ENCODE measurements around the gene SLC5A10.

The SLC5A10 gene

GRCh38 chr17:18995220-18995619 lies 43.3 kb downstream of the SLC5A10 start:
- H3K4me1 ChIP-seq (ENCODE audit: control extremely low read depth in 1 of 4, control insufficient read depth in 4 of 4, insufficient read depth in 4 of 4, low read length in 3 of 4), result peaks cover 2 to 41% (median 37%) of the 10 kb centered on the region in 4 experiments
- 100% methylated on average over 1 of the region's 3 CpGs for WGBS (ENCODE audit: insufficient coverage)
- H3K36me3 ChIP-seq (ENCODE audit: control insufficient read depth in 4 of 4, insufficient read depth in 4 of 4, low read length in 3 of 4), result peaks cover 0 to 13% (median 5%) of the 10 kb centered on the region in 4 experiments
- H3K9me3 ChIP-seq (ENCODE audit: control extremely low read depth in 1 of 5, control insufficient read depth in 4 of 5, insufficient read depth in 2 of 5, low read depth in 1 of 5, low read length in 4 of 5), result peaks cover 0 to 16% (median 0%) of the 10 kb centered on the region in 5 experiments
- no peak for DNase-seq
- no peak overlapping the region for H3K27ac ChIP-seq (ENCODE audit: insufficient read depth in 1 of 2, low read depth in 1 of 2, low read length in 2 of 2, poor library complexity in 1 of 2, severe bottlenecking in 2 of 2)
- CTCF ChIA-PET, result interaction anchor here (1.2 to 2.4 kb wide), 2 partner anchors 13 to 34 kb away, joined by 3 to 11 read pairs; no protein-coding TSS in a partner anchor
- no peak overlapping the region for H3K4me3 ChIP-seq (ENCODE audit: control insufficient read depth in 1 of 7, extremely low read depth in 1 of 7, insufficient read depth in 4 of 7, low read depth in 2 of 7, low read length in 6 of 7)
- no peaks in the 10 kb centered on the region for H3K27me3 ChIP-seq (replicated peaks in 2 of 5; ENCODE audit: control insufficient read depth in 4 of 5, insufficient read depth in 5 of 5, low read length in 4 of 5)
- POLR2A ChIA-PET, result no interaction called here

DNA sequence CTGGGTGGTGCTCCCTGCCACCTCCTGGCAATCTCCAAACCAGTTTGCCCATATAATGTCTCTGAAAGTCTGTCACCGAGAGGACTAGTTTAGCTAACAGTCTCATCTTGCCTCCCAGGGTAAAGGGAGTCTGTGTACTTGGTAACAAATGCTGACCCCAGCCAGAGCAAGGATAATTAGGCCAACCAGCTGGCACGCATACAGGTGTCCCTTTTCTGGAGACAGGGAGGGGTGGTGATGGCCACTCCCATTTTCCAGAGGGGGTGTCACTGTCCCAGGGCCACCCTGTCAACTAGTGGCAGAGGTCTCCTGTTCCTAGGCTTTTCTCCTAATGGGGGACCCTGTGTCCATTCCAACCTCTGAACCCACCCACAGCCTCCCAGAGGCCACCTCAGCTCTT lies 44.5 kb downstream of the SLC5A10 start:
- ChIA-PET CTCF (interaction anchor here (0.6 to 7.0 kb wide), 3 partner anchors 9 to 34 kb away, joined by 3 to 29 read pairs (median 3); no protein-coding TSS in a partner anchor), POLR2A (no interaction called here)
- DNase-seq, result no peak
- Histone ChIP-seq H3K27me3 (replicated peaks in 2 of 5; ENCODE audit: control insufficient read depth in 4 of 5, insufficient read depth in 5 of 5, low read length in 4 of 5) (no peaks in the 10 kb centered on the region), H3K4me1 (ENCODE audit: control extremely low read depth in 1 of 4, control insufficient read depth in 4 of 4, insufficient read depth in 4 of 4, low read length in 3 of 4) (peaks cover 2 to 44% (median 41%) of the 10 kb centered on the region in 4 experiments), H3K9me3 (ENCODE audit: control extremely low read depth in 1 of 5, control insufficient read depth in 4 of 5, insufficient read depth in 2 of 5, low read depth in 1 of 5, low read length in 4 of 5) (peaks cover 0 to 16% (median 0%) of the 10 kb centered on the region in 5 experiments), H3K27ac (ENCODE audit: insufficient read depth in 1 of 2, low read depth in 1 of 2, low read length in 2 of 2, poor library complexity in 1 of 2, severe bottlenecking in 2 of 2) (no peak overlapping the region), H3K36me3 (ENCODE audit: control insufficient read depth in 4 of 4, insufficient read depth in 4 of 4, low read length in 3 of 4) (peaks cover 0 to 13% (median 6%) of the 10 kb centered on the region in 4 experiments), H3K4me3 (ENCODE audit: control insufficient read depth in 1 of 7, extremely low read depth in 1 of 7, insufficient read depth in 4 of 7, low read depth in 2 of 7, low read length in 6 of 7) (no peak overlapping the region)
- WGBS (ENCODE audit: insufficient coverage), result 100% methylated on average over 2 of the region's 2 CpGs

DNA sequence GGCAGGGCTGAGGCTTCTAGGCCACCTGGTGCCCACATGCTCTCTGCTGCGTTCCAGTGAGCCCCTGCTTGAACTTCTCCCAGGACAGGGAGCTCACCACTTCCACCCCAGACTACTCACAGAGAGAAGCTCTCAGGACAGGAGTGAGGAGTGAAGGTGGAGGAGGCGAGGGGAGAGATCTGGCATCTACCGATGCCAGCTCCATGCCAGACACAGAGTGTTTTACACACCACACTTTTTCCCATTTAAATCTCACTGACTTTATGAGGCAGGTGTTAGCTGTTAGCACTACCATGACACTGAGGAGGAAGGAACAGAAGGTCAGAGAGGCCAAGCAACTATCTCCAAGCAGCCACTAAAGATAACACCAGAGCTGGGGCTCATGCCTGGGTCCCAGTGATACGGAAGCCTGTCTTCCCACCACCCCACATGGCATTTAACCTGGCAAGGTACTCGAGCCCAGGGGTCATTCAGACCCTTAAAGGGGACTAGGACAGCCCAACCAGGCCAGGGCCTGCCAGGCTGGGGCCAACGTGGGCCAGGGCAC lies 45.8 kb downstream of the SLC5A10 start:
- 94% methylated on average over 4 of the region's 6 CpGs for WGBS (ENCODE audit: insufficient coverage)
- CTCF ChIA-PET, result interaction anchor here (1.7 to 7.0 kb wide), 3 partner anchors 8 to 36 kb away, joined by 4 to 29 read pairs (median 4); no protein-coding TSS in a partner anchor
- no peak for DNase-seq

DNA sequence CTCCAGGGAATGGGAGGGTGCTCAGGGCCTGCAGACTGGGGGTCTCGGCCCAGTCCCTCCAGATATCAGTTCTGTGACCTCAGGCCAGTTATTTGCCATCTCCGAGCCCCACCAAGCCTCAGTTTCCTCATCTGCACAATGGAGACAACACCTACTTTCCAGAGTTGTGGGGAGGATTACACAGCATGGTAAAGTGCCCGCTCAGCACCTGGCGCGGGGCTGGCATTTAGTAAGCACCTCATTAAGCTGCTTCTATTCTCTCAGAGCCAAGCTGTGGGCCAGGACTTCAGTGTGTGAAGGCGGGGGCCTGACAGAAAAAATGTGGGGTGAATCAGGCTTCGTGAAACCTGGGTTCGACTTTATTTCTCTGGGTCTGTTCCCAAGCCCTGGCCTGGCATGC lies 47.4 kb downstream of the SLC5A10 start:
- H3K27me3 ChIP-seq (replicated peaks in 2 of 5; ENCODE audit: control insufficient read depth in 4 of 5, insufficient read depth in 5 of 5, low read length in 4 of 5), result no peaks in the 10 kb centered on the region
- no peak overlapping the region for H3K4me3 ChIP-seq (ENCODE audit: control insufficient read depth in 1 of 7, extremely low read depth in 1 of 7, insufficient read depth in 4 of 7, low read depth in 2 of 7, low read length in 6 of 7)
- WGBS (ENCODE audit: insufficient coverage), result 95% methylated on average over 7 of the region's 8 CpGs
- POLR2A ChIA-PET, result no interaction called here
- H3K27ac ChIP-seq (ENCODE audit: insufficient read depth in 1 of 2, low read depth in 1 of 2, low read length in 2 of 2, poor library complexity in 1 of 2, severe bottlenecking in 2 of 2), result no peak overlapping the region
- peaks cover 0 to 17% (median 6%) of the 10 kb centered on the region in 4 experiments for H3K36me3 ChIP-seq (ENCODE audit: control insufficient read depth in 4 of 4, insufficient read depth in 4 of 4, low read length in 3 of 4)
- H3K4me1 ChIP-seq (ENCODE audit: control extremely low read depth in 1 of 4, control insufficient read depth in 4 of 4, insufficient read depth in 4 of 4, low read length in 3 of 4), result peaks cover 2 to 42% (median 38%) of the 10 kb centered on the region in 4 experiments
- DNase-seq, result no peak
- peaks cover 0 to 16% (median 0%) of the 10 kb centered on the region in 5 experiments for H3K9me3 ChIP-seq (ENCODE audit: control extremely low read depth in 1 of 5, control insufficient read depth in 4 of 5, insufficient read depth in 2 of 5, low read depth in 1 of 5, low read length in 4 of 5)
- CTCF ChIA-PET, result interaction anchor here (0.8 to 7.0 kb wide), 5 partner anchors 10 to 37 kb away, joined by 3 to 29 read pairs (median 4); no protein-coding TSS in a partner anchor

More for the DNA sequence above, 45.8 kb downstream of the SLC5A10 start:
- Histone ChIP-seq H3K4me1 (ENCODE audit: control extremely low read depth in 1 of 4, control insufficient read depth in 4 of 4, insufficient read depth in 4 of 4, low read length in 3 of 4) (peaks cover 2 to 44% (median 41%) of the 10 kb centered on the region in 4 experiments), H3K36me3 (ENCODE audit: control insufficient read depth in 4 of 4, insufficient read depth in 4 of 4, low read length in 3 of 4) (peaks cover 0 to 15% (median 6%) of the 10 kb centered on the region in 4 experiments), H3K27me3 (replicated peaks in 2 of 5; ENCODE audit: control insufficient read depth in 4 of 5, insufficient read depth in 5 of 5, low read length in 4 of 5) (no peaks in the 10 kb centered on the region), H3K4me3 (ENCODE audit: control insufficient read depth in 1 of 7, extremely low read depth in 1 of 7, insufficient read depth in 4 of 7, low read depth in 2 of 7, low read length in 6 of 7) (no peak overlapping the region), H3K9me3 (ENCODE audit: control extremely low read depth in 1 of 5, control insufficient read depth in 4 of 5, insufficient read depth in 2 of 5, low read depth in 1 of 5, low read length in 4 of 5) (peaks cover 0 to 16% (median 0%) of the 10 kb centered on the region in 5 experiments), H3K27ac (ENCODE audit: insufficient read depth in 1 of 2, low read depth in 1 of 2, low read length in 2 of 2, poor library complexity in 1 of 2, severe bottlenecking in 2 of 2) (no peak overlapping the region)
- POLR2A ChIA-PET, result no interaction called here

- Histone ChIP-seq H3K4me1 (ENCODE audit: control extremely low read depth in 1 of 4, control insufficient read depth in 4 of 4, insufficient read depth in 4 of 4, low read length in 3 of 4) (peaks cover 0 to 40% (median 35%) of the 10 kb centered on the region in 4 experiments), H3K4me3 (ENCODE audit: control insufficient read depth in 1 of 7, extremely low read depth in 1 of 7, insufficient read depth in 4 of 7, low read depth in 2 of 7, low read length in 6 of 7) (no peak overlapping the region), H3K27me3 (replicated peaks in 2 of 5; ENCODE audit: control insufficient read depth in 4 of 5, insufficient read depth in 5 of 5, low read length in 4 of 5) (no peaks in the 10 kb centered on the region), H3K9me3 (ENCODE audit: control extremely low read depth in 1 of 5, control insufficient read depth in 4 of 5, insufficient read depth in 2 of 5, low read depth in 1 of 5, low read length in 4 of 5) (peaks cover 0 to 14% (median 0%) of the 10 kb centered on the region in 5 experiments), H3K27ac (ENCODE audit: insufficient read depth in 1 of 2, low read depth in 1 of 2, low read length in 2 of 2, poor library complexity in 1 of 2, severe bottlenecking in 2 of 2) (no peak overlapping the region), H3K36me3 (ENCODE audit: control insufficient read depth in 4 of 4, insufficient read depth in 4 of 4, low read length in 3 of 4) (peaks cover 0 to 17% (median 6%) of the 10 kb centered on the region in 4 experiments)
- POLR2A ChIA-PET, result no interaction called here
- no peak for DNase-seq
- WGBS (ENCODE audit: insufficient coverage), result 98% methylated on average over 5 of the region's 6 CpGs
- CTCF ChIA-PET, result interaction anchor here (0.8 to 7.0 kb wide), 3 partner anchors 14 to 38 kb away, joined by 3 to 29 read pairs (median 7); no protein-coding TSS in a partner anchor
Measured at GRCh38 chr17:18999911-19000310, 47.9 kb downstream of the SLC5A10 start.

DNA sequence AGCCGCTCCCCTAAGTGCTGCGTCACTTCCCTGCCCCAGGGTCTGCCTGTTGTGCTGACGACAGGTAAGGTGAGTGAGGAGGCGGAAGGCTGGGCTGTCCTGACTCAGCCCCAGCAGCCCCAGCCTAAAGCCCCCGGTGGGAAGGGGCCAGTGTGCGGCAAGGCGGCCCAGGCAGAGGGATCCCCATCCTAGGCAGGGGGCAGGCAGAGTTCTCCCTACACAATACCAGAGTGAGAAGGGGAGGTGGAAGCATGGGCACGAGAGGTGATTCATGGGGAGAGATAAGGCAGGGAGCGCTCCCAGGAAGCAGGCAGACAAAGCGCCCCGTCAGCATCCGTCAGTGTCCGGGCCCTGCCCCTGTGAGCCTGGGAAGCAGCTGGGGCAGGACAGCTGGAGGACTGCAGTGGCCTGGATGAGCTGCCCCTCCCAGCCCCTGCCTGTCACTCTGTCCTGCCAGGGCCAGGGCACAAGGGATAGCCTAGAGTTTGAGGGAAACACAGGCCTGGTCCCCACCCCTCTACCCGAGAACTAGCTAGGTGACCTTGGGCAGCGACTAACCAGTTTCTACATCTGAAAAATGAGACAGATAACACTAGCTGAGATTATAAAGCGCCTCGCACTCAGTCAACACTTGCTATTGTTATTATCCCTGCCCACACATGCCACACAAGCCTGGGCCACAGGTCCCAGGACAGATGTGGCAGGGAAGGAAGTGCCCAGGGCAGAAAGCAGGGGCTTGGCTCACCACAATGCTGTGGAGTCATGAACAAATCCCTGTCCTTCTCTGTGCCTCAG lies 48.8 kb downstream of the SLC5A10 start:
- no peak overlapping the region for H3K27ac ChIP-seq (ENCODE audit: insufficient read depth in 1 of 2, low read depth in 1 of 2, low read length in 2 of 2, poor library complexity in 1 of 2, severe bottlenecking in 2 of 2)
- no peak for DNase-seq
- WGBS (ENCODE audit: insufficient coverage), result 88% methylated on average over 12 of the region's 17 CpGs
- ChIA-PET CTCF (interaction anchor here (2.8 to 7.0 kb wide), 3 partner anchors 9 to 39 kb away, joined by 7 to 29 read pairs (median 7); no protein-coding TSS in a partner anchor), POLR2A (interaction anchor here (0.6 kb wide), 1 partner anchor 20 kb away, joined by 3 read pairs; no protein-coding TSS in a partner anchor)
- no peaks in the 10 kb centered on the region for H3K27me3 ChIP-seq (replicated peaks in 2 of 5; ENCODE audit: control insufficient read depth in 4 of 5, insufficient read depth in 5 of 5, low read length in 4 of 5)
- H3K36me3 ChIP-seq (ENCODE audit: control insufficient read depth in 4 of 4, insufficient read depth in 4 of 4, low read length in 3 of 4), result peaks cover 0 to 17% (median 6%) of the 10 kb centered on the region in 4 experiments
- H3K9me3 ChIP-seq (ENCODE audit: control extremely low read depth in 1 of 5, control insufficient read depth in 4 of 5, insufficient read depth in 2 of 5, low read depth in 1 of 5, low read length in 4 of 5), result peaks cover 0 to 9% (median 0%) of the 10 kb centered on the region in 5 experiments
- no peak overlapping the region for H3K4me3 ChIP-seq (ENCODE audit: control insufficient read depth in 1 of 7, extremely low read depth in 1 of 7, insufficient read depth in 4 of 7, low read depth in 2 of 7, low read length in 6 of 7)
- H3K4me1 ChIP-seq (ENCODE audit: control extremely low read depth in 1 of 4, control insufficient read depth in 4 of 4, insufficient read depth in 4 of 4, low read length in 3 of 4), result peaks cover 0 to 42% (median 37%) of the 10 kb centered on the region in 4 experiments

Measured in common myeloid progenitor, CD34-positive (primary cell).